AG09309 (cell line): ENCODE results near the gene RNF145.
"Not testable (repeated sequence)": the region's sequence is repeated elsewhere in the genome, so short reads cannot be mapped to it uniquely, and the experiment has no call there.

Source experiments
- DNase-seq: peaks from one replicate; pipeline ENCODE4 v3.0.0-alpha.2; 2010; ENCODE audit warnings: low read depth
- H3K4me3 ChIP-seq: 2 replicates; pipeline ENCODE4 v1.5.1; 2011; ENCODE audit warnings: mild to moderate bottlenecking, low read depth, low read length, moderate library complexity; ENCODE audit not compliant: control insufficient read depth
- TF ChIP-seq, protein P1 (sequence below): IDR thresholded peaks from 2 replicates; pipeline ENCODE4 v1.5.1; 2011; ENCODE audit warnings: mild to moderate bottlenecking, low read depth, low read length, inconsistent platforms; ENCODE audit not compliant: insufficient read depth, control insufficient read depth; ENCODE audit errors: missing control alignments

RNF145 gene

GRCh38 chr5:159231167-159231566 is 21.8 kb upstream of the RNF145 start:
- TF ChIP-seq, protein P1, sequence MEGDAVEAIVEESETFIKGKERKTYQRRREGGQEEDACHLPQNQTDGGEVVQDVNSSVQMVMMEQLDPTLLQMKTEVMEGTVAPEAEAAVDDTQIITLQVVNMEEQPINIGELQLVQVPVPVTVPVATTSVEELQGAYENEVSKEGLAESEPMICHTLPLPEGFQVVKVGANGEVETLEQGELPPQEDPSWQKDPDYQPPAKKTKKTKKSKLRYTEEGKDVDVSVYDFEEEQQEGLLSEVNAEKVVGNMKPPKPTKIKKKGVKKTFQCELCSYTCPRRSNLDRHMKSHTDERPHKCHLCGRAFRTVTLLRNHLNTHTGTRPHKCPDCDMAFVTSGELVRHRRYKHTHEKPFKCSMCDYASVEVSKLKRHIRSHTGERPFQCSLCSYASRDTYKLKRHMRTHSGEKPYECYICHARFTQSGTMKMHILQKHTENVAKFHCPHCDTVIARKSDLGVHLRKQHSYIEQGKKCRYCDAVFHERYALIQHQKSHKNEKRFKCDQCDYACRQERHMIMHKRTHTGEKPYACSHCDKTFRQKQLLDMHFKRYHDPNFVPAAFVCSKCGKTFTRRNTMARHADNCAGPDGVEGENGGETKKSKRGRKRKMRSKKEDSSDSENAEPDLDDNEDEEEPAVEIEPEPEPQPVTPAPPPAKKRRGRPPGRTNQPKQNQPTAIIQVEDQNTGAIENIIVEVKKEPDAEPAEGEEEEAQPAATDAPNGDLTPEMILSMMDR: no peak
- H3K4me3 ChIP-seq: no peak overlapping the region
- DNase-seq: no peak

DNA sequence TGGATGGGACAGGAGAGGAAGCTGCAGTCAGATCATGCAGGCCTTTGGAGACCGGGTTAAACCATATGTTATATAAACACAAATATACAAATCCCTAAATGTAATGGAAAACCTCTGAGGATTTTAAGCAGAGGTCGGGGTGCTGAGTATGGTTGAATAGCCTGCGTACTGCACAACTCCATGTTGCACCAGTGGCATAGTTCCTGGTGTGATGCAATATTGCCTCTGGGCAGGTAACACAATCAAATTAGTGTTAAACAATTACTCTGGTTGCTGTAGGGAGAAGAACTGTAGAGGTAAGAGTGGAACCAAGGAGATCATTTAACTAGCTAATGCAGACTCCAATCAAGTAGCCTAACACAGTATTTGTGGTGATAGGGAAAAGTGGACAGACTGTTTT is 21.3 kb upstream of the RNF145 start:
- TF ChIP-seq, protein P1: no peak
- DNase-seq: no peak
- H3K4me3 ChIP-seq: no peak overlapping the region

DNA sequence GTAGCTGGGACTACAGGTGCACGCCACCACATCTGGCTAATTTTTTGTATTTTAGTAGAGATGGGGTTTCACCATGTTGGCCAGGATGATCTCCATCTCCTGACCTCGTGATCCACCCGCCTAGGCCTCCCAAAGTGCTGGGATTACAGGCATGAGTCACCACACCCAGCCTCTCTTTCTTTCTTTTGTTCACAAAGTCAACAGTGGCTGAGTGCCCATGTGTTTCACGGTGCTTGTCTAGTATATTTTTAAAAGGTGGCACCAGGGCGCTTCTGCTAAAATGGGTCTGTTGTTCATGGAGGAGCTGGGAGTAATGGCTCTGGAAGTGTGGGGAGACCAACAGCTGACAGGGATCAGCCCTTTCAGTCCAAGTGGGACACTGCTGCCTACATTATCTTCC is 18.7 kb upstream of the RNF145 start:
- H3K4me3 ChIP-seq, DNase-seq: not testable (repeated sequence)

DNA sequence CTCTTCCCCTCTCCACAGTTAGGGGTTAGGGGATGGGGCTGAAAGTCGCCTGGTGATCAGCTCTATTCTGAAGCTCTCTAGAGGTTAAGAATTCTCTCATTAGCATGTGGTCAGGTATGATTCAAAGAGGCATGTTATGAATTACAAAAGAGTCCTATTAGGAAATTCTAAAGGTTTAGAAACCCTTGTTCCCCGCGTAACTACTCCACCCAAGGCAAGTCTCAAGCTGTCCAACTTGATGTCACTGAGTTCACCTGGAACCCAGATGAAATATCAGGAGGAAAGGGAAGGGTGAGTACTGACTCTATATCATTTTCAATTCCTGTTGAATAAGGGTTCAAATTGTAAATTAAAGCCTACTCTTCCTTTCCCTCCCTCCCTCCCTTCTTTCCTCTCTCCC is 18.1 kb upstream of the RNF145 start:
- no peak overlapping the region for H3K4me3 ChIP-seq
- no peak for DNase-seq

DNA sequence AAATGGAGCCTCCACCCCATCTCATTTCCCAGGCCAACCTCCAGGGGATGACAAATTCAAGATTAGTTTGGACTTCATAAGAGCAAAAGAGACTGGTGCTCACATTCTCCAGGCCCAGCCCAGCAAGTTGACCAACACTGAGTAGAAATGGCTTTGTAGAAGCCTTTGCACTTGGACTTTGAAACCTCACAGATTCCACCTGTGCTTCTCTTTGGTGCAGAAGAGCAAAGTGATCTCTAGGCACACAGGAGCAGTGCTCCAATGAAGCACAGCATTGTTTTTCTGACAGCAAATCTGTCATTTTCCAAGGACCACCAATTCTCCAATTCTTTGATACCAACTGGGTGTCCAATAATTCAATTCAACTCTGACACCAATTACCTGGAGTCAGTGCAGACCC is 17.1 kb upstream of the RNF145 start:
- DNase-seq: no peak
- no peak overlapping the region for H3K4me3 ChIP-seq
- TF ChIP-seq, protein P1: no peak

More for the DNA sequence above, 18.1 kb upstream of the RNF145 start:
- TF ChIP-seq, protein P1: no peak

GRCh38 chr5:159224471-159224870 is 15.1 kb upstream of the RNF145 start:
- H3K4me3 ChIP-seq: no peak overlapping the region
- TF ChIP-seq, protein P1: no peak
- no peak for DNase-seq

DNA sequence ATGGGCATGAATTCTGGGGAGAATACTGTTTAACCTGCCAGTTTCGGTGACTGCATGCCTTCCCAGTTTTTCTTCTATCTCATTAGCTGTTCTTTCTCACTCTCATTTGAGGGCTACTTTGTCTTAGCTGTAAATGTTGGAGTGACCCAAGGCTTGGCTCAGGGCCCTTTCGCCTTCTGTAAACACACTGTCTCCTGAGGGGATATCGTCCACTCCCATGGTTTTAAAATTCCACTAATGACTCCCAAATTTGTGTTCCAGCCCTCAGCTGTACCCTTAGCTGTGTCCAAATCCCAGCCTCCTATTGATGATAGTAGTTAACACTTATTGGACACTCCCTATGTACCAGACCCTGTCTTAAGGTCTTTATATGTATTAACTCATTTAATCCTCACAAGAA is 14.1 kb upstream of the RNF145 start:
- TF ChIP-seq, protein P1: no peak
- H3K4me3 ChIP-seq: no peak overlapping the region
- no peak for DNase-seq
